Putamen (tissue), 1 donor: ENCODE results near the gene F10.

Source experiments
- DNase-seq: peaks from one replicate; pipeline ENCODE4 v3.0.0-alpha.2; 2016; ENCODE audit warnings: low spot score

Gene F10

DNA sequence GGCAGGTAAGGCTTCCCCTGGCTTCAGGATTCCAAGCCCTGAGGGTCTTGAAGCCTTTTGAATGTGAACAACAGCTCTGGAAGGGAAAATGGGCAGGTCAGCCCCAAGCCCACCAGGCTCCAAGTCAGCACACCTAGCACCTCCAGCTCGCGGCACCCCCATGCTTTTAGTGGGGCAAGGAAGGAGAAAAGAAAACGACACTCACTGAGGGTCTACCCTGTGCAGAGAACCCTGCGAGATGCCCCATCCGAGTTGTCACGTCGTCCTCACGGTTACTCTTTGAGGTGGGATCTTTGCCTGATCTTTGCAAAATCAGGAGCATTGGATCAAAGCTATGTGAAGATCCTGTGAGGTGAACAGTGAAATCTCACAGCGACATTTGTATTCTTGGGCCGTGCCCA is 5.7 kb upstream of the F10 start:
- DNase-seq = no peak

DNA sequence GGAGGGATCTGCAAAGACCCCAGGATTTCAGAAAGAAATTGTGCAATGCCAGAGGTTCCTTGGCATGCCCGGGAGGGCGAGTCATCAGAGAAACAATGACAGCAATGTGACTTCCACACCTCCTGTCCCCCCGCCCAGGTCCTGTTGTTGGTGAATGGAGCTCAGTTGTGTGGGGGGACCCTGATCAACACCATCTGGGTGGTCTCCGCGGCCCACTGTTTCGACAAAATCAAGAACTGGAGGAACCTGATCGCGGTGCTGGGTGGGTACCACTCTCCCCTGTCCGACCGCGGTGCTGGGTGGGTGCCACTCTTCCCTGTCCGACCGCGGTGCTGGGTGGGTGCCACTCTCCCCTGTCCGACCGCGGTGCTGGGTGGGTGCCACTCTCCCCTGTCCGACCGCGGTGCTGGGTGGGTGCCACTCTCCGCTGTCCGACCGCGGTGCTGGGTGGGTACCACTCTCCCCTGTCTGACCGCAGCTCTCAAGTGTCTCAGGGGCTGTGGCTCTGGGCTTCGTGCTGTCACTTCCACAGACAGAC is 5.2 kb upstream of the F10 start:
- no peak for DNase-seq

DNA sequence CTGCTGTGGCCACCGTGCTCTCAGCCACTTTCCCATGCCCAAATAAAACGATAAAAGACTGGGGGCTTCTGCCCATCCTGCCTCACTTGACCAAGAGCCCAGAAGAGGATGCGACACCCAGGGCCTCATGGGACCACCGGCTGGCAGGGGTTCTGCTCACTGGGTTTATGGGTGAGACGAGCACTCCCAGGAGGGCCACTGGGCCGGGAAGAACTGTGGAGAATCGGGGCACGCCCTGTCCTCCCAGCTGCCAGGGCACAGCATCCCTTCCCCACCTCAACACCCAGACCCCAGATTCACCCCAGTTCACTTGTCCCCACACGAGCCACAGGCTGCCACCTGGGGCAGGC is 4.7 kb upstream of the F10 start:
- DNase-seq = no peak

DNA sequence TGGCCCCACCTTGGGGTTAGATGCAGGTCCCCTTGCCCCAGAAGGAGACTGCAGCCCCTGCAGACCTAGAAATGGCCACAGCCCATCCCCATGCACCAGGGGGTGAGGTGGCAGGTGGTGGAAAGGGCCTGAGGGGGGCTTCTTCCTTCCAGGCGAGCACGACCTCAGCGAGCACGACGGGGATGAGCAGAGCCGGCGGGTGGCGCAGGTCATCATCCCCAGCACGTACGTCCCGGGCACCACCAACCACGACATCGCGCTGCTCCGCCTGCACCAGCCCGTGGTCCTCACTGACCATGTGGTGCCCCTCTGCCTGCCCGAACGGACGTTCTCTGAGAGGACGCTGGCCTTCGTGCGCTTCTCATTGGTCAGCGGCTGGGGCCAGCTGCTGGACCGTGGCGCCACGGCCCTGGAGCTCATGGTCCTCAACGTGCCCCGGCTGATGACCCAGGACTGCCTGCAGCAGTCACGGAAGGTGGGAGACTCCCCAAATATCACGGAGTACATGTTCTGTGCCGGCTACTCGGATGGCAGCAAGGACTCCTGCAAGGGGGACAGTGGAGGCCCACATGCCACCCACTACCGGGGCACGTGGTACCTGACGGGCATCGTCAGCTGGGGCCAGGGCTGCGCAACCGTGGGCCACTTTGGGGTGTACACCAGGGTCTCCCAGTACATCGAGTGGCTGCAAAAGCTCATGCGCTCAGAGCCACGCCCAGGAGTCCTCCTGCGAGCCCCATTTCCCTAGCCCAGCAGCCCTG is 4.2 kb upstream of the F10 start:
- no peak for DNase-seq

DNA sequence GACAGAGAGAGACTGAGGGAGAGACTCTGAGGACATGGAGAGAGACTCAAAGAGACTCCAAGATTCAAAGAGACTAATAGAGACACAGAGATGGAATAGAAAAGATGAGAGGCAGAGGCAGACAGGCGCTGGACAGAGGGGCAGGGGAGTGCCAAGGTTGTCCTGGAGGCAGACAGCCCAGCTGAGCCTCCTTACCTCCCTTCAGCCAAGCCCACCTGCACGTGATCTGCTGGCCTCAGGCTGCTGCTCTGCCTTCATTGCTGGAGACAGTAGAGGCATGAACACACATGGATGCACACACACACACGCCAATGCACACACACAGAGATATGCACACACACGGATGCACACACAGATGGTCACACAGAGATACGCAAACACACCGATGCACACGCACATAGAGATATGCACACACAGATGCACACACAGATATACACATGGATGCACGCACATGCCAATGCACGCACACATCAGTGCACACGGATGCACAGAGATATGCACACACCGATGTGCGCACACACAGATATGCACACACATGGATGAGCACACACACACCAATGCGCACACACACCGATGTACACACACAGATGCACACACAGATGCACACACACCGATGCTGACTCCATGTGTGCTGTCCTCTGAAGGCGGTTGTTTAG is 3.3 kb upstream of the F10 start:
- DNase-seq = no peak

DNA sequence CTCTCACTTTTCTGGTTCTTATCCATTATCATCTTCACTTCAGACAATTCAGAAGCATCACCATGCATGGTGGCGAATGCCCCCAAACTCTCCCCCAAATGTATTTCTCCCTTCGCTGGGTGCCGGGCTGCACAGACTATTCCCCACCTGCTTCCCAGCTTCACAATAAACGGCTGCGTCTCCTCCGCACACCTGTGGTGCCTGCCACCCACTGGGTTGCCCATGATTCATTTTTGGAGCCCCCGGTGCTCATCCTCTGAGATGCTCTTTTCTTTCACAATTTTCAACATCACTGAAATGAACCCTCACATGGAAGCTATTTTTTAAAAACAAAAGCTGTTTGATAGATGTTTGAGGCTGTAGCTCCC is 2.8 kb upstream of the F10 start:
- no peak for DNase-seq

- DNase-seq = no peak
Measured at GRCh38 chr13:113120300-113121182, 2.1 kb upstream of the F10 start.

DNA sequence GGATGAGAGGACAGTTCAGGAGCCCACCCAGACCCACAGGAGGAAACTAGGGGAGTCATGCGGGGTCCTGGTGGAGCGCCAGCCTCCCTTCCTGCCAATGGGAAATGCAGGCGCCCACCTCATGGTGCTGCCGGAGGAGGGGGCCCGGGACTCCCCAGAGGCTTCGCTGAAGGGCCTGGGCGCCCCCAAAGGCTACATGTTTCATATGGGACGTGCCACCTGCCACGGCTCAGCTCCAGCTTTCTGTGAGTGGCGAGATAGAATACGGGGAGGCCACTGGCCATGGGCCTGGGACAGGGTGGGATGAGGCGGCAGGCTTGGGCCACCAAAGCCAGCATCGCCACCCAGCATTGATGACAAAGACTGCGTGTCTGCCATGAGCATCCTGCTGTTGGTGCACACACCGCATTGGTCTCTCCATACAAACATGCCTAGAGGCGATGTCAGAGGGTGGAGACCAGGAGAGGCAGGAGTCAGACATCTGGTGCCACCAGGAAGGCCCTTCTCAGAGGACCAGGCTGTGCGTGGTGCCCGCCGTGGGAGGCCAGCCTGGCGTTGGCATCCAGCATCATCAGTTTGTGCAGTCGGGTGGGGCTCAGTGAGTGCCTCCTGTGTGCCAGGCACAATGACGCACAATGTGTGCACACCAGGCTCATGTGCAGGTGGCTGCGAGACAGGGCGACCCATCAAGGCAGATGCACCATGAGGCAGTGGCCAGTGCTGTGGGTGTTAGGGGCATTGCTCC is 1.2 kb upstream of the F10 start:
- no peak for DNase-seq

DNA sequence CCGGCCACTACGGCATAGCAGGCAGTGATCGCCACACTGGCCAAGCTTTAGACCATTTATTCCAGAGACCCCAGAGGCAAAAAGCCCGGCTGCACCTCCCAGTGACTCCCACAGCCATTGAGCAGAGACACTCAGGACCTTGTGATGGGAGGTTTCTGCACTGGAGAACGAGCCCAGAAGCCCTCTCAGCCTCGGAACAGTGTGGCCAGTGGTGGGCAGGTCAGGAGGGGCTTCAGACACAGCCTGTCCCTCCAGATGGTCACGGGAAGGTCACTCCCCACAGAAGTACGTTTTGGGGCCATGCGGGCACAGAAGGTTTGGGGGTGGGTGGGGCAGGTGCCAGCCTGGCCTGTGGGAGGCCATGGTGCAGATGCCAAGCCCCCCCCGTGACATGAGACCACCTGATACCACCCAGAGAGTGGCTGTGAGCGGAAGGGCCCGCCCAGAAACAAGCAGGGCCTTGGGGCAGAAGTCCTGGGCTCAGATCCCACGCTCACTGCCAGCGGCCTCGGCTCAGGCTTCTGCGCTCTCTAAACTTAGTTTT is 599 bp upstream of the F10 start:
- DNase-seq = no peak

- DNase-seq = no peak
Measured at GRCh38 chr13:113123226-113124201, 915 bp downstream of the F10 start.

- no peak for DNase-seq
Measured at GRCh38 chr13:113124211-113124970, 1.8 kb downstream of the F10 start.

- no peak for DNase-seq
Measured at GRCh38 chr13:113125506-113126264, 3.1 kb downstream of the F10 start.

GRCh38 chr13:113126265-113127150 is 3.9 kb downstream of the F10 start:
- DNase-seq = no peak

DNA sequence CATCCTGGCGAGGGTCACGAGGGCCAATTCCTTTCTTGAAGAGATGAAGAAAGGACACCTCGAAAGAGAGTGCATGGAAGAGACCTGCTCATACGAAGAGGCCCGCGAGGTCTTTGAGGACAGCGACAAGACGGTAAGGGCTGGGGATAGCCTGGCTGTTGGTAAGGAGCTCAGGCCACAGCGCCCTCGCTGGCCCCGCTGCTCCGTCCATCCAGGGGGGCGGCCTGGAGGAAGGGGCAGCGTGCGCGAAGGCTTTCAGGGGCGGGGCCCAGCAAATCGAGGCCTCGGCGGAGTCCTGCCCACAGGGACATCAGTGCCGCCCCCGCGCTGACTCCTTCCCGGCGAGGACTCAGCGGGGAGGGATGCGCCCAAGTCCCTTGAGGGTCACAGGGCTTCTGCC is 6.9 kb downstream of the F10 start:
- DNase-seq = no peak

DNA sequence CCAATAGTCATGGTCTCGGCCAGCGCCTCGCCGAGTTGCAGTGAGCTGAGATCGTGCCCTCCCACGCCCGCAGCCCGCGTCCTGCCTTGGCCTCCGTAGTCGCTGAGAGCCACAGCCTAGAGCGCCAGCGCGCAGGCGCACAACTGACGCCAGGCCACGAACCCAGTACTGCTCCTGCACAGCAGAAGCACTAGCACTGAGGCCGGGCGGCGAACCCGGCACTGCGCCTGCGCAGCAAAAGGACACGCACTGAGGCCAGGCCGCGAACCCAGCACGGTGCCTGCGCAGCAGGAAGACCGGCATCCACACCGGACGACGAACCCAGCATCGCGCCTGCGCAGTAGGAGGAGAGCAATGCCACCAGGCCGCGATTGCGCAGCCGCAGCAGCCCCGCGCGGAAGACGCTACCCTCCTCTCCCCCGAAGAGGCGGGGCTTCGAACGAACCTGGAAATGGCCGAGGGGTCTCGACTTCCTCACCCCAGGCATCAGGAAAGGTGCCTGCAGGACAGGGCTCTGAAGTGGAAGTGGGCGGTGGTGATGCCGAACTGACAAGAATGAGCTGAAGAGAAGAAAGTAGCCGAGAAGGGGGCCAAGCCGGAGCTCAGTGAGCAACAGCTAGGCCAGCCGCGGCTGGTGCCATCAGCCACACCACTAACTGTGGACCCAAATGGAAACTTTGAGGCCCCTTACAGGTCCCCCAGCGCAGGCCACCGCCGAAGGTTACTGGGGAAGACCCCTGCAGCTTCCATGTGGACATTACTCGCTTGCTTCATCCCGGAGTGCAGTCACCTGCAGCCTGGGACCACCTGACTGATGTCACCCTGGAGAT is 7.5 kb downstream of the F10 start:
- no peak for DNase-seq

DNA sequence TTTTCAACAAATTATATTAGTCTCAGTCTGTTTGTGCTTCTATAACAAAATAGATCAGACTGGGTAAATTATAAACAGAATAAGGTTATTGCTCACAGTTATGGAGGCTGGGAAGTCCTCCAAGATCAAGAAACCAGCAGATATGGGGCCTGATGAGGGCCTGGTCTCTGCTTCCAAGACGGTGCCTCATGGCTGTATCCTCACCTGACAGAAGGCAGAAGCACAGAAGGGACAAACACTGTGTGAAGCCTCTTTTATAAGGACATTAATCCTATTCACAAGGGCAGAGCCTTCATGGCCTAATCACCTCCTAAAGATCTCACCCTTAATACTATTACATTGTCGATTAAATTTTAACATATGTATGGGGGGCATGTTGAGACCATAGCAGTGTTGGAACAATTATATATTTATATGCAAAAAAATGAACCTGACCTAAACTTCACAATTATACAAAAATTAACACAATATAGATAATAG is 12.7 kb downstream of the F10 start:
- DNase-seq = no peak
